Stimulated activated effector memory CD8-positive, alpha-beta T cell treated with anti-CD3 and anti-CD28 coated beads, Interleukin-12 subunit alpha, Interleukin-12 subunit beta, amount 100 ng/mL, for 72 hours (primary cell): ENCODE measurements around the gene GYS2.
"Not testable (repeated sequence)": the region's sequence is repeated elsewhere in the genome, so short reads cannot be mapped to it uniquely, and the experiment has no call there.

Source experiments
- ATAC-seq: fragments of 150-1000 bp; cut with Tn5 transposase; 2 replicates; pipeline ENCODE4 v1.10.0; 2021
- DNase-seq, 2 donors: peaks; one replicate each; pipeline ENCODE4 v3.0.0; 2021 to 2022; ENCODE audit warnings: low spot score in 2 of 2
- H3K27ac Mint-ChIP-seq: one replicate; pipeline ENCODE4 v1.8.0; 2022; ENCODE audit warnings: mild to moderate bottlenecking, mixed read lengths
- H3K36me3 Mint-ChIP-seq: one replicate; pipeline ENCODE4 v1.8.0; 2022; ENCODE audit warnings: mild to moderate bottlenecking, mixed read lengths
- H3K4me1 Mint-ChIP-seq: one replicate; pipeline ENCODE4 v1.8.0; 2022; ENCODE audit warnings: mixed read lengths
- H3K4me3 Mint-ChIP-seq: one replicate; pipeline ENCODE4 v1.8.0; 2022; ENCODE audit warnings: mild to moderate bottlenecking, mixed read lengths
- H3K9me3 Mint-ChIP-seq: one replicate; pipeline ENCODE4 v1.8.0; 2022; ENCODE audit warnings: mixed read lengths

Gene GYS2

DNA sequence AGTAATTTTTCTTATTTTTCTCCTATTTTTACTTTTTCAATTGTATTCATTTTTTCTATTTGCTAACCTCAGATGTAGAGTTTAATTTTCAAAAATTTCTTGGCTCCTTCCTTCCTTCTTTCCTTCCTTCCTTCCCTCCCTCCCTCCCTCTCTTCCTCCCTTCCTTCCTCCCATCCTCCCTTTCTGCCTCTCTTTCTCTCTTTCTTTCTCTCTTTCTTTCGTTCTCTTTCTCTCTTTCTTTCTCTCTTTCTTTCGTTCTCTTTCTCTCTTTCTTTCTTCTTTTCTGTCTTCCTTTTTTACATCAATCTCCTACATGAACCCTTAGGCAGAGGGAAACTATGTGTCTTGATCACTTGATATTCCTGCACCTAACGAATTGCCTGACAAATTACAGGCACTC is 12.4 kb upstream of the GYS2 start:
- no peaks in the 10 kb centered on the region for H3K9me3 Mint-ChIP-seq
- H3K4me1 Mint-ChIP-seq: peaks cover 20% of the 10 kb centered on the region
- H3K27ac Mint-ChIP-seq: no peak overlapping the region
- H3K36me3 Mint-ChIP-seq: no peaks in the 10 kb centered on the region
- no peak overlapping the region for H3K4me3 Mint-ChIP-seq
- ATAC-seq: no peak
- no peak for DNase-seq

DNA sequence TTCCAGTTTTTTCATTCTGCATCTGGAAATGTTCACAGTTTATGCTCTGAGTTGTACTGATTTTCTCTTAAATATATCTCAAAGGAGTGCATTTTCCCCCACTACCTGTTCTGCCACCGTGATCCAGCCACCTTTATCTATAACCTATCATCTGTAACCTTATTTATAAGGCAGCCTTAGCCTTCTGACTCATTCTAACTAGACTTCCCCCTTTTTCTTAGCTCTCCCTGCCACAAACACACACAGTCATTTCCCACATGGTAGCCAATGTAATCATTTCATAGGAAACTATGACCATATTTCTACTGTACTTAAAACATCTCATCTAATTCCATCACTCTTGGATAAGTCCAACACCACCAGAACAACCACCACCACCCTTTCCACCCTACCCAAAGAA is 10.8 kb upstream of the GYS2 start:
- no peak for DNase-seq
- no peak overlapping the region for H3K27ac Mint-ChIP-seq
- H3K4me1 Mint-ChIP-seq: peaks cover 20% of the 10 kb centered on the region
- no peak overlapping the region for H3K4me3 Mint-ChIP-seq
- ATAC-seq: peak; percentile 97
- no peaks in the 10 kb centered on the region for H3K9me3 Mint-ChIP-seq
- H3K36me3 Mint-ChIP-seq: no peaks in the 10 kb centered on the region

GRCh38 chr12:21614506-21614905 is 9.9 kb upstream of the GYS2 start:
- Mint-ChIP-seq H3K9me3 (no peaks in the 10 kb centered on the region), H3K36me3 (no peaks in the 10 kb centered on the region), H3K4me1 (peaks cover 20% of the 10 kb centered on the region), H3K27ac (no peak overlapping the region), H3K4me3 (no peak overlapping the region)
- no peak for ATAC-seq
- no peak for DNase-seq

- H3K9me3 Mint-ChIP-seq: no peaks in the 10 kb centered on the region
- no peak for ATAC-seq
- H3K36me3 Mint-ChIP-seq: no peaks in the 10 kb centered on the region
- H3K27ac Mint-ChIP-seq: no peak overlapping the region
- peaks cover 20% of the 10 kb centered on the region for H3K4me1 Mint-ChIP-seq
- DNase-seq: no peak
- H3K4me3 Mint-ChIP-seq: no peak overlapping the region
Observed at GRCh38 chr12:21613931-21614330, 9.3 kb upstream of the GYS2 start.

GRCh38 chr12:21608196-21608595 is 3.5 kb upstream of the GYS2 start:
- Mint-ChIP-seq H3K4me3 (no peak overlapping the region), H3K9me3 (no peaks in the 10 kb centered on the region), H3K36me3 (no peaks in the 10 kb centered on the region), H3K4me1 (no peaks in the 10 kb centered on the region), H3K27ac (no peak overlapping the region)
- ATAC-seq (no peak), DNase-seq (no peak)

GRCh38 chr12:21607701-21608100 is 3.1 kb upstream of the GYS2 start:
- H3K4me1 Mint-ChIP-seq: no peaks in the 10 kb centered on the region
- H3K9me3 Mint-ChIP-seq: no peaks in the 10 kb centered on the region
- no peak overlapping the region for H3K4me3 Mint-ChIP-seq
- ATAC-seq: no peak
- no peak for DNase-seq
- H3K36me3 Mint-ChIP-seq: no peaks in the 10 kb centered on the region
- H3K27ac Mint-ChIP-seq: no peak overlapping the region

DNA sequence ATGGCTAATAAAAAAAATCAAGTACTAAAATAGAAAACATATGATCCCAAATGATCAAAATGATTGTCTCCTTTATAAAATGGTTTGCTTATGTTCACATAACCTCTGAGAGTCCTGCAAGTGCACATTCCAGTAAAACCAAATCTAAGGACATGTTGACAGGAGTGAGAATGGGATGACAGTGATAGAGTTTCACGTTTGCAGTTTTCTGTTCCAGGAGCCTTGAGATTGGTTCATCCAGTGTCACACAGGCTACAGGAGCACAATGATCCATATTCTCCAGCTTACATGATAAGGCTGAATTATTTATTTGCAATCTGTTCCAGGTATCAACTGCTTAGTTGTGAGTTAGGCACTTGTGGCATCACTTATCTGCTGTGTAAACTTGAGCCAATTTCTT is 1.5 kb upstream of the GYS2 start:
- no peaks in the 10 kb centered on the region for H3K9me3 Mint-ChIP-seq
- H3K36me3 Mint-ChIP-seq: no peaks in the 10 kb centered on the region
- ATAC-seq: no peak
- DNase-seq: no peak
- H3K27ac Mint-ChIP-seq: no peak overlapping the region
- H3K4me1 Mint-ChIP-seq: no peaks in the 10 kb centered on the region
- H3K4me3 Mint-ChIP-seq: no peak overlapping the region

- no peaks in the 10 kb centered on the region for H3K36me3 Mint-ChIP-seq
- ATAC-seq (no peak), DNase-seq (no peak)
- H3K4me1 Mint-ChIP-seq: no peaks in the 10 kb centered on the region
- H3K9me3 Mint-ChIP-seq: no peaks in the 10 kb centered on the region
- no peak overlapping the region for H3K27ac Mint-ChIP-seq
- no peak overlapping the region for H3K4me3 Mint-ChIP-seq
Observed at GRCh38 chr12:21602774-21603173, 1.9 kb downstream of the GYS2 start.

GRCh38 chr12:21600196-21600595 is 4.5 kb downstream of the GYS2 start:
- Mint-ChIP-seq H3K36me3 (no peaks in the 10 kb centered on the region), H3K4me1 (no peaks in the 10 kb centered on the region), H3K9me3 (no peaks in the 10 kb centered on the region), H3K27ac (no peak overlapping the region), H3K4me3 (no peak overlapping the region)
- ATAC-seq (no peak), DNase-seq (no peak)

GRCh38 chr12:21599143-21599999 is 5.3 kb downstream of the GYS2 start:
- H3K4me3 Mint-ChIP-seq: no peak overlapping the region
- H3K36me3 Mint-ChIP-seq: no peaks in the 10 kb centered on the region
- H3K4me1 Mint-ChIP-seq: no peaks in the 10 kb centered on the region
- DNase-seq (no peak), ATAC-seq (no peak)
- H3K9me3 Mint-ChIP-seq: no peaks in the 10 kb centered on the region
- no peak overlapping the region for H3K27ac Mint-ChIP-seq

GRCh38 chr12:21598651-21599050 is 6.0 kb downstream of the GYS2 start:
- Mint-ChIP-seq H3K4me3 (no peak overlapping the region), H3K9me3 (no peaks in the 10 kb centered on the region), H3K4me1 (no peaks in the 10 kb centered on the region), H3K27ac (no peak overlapping the region), H3K36me3 (no peaks in the 10 kb centered on the region)
- ATAC-seq: no peak
- no peak for DNase-seq

DNA sequence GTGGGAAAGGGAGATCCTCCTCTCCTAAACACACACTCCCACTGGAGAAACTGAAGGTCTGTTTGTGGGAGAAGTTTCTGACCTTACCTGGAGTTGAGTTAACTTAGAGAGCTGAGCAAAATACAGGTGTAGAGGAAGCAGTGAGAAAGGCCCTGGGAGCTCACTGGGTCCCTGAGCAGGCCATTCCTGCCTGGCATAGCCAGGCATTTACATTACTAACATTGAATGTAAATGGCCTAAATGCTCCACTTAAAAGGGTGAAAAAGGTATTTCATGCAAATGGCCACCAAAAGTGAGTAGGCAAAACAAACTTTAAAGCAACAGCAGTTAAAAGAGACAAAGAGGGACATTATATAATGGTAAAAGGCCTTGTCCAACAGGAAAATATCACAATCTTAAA is 9.3 kb downstream of the GYS2 start:
- not testable (repeated sequence) for ATAC-seq, H3K4me1 Mint-ChIP-seq, H3K27ac Mint-ChIP-seq, DNase-seq, H3K36me3 Mint-ChIP-seq, H3K4me3 Mint-ChIP-seq
- peaks cover 14% of the 10 kb centered on the region for H3K9me3 Mint-ChIP-seq

DNA sequence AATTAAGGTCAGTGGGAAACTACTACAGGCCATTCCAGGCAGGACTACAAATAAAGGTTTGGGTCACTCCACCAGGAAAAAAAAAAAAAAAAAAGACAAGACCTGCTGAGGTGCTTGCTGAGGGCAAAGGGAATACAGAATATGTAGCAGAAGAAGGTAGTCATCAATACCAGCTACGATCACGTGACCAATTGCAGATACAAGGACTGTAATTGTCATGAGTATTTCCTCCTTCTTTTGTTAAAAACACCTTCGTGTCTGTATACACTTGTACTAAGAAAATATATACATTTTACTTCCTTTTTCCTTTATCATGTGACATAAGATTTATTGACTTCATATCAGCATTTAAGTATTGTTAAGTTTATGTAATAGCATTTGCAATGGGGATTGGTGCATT is 19.2 kb downstream of the GYS2 start:
- H3K9me3 Mint-ChIP-seq: no peaks in the 10 kb centered on the region

GRCh38 chr12:21584403-21585182 is 20.1 kb downstream of the GYS2 start:
- H3K9me3 Mint-ChIP-seq, H3K4me1 Mint-ChIP-seq, H3K27ac Mint-ChIP-seq, H3K36me3 Mint-ChIP-seq, H3K4me3 Mint-ChIP-seq, ATAC-seq, DNase-seq: not testable (repeated sequence)

More for the DNA sequence above, 19.2 kb downstream of the GYS2 start:
- Mint-ChIP-seq H3K4me1 (no peaks in the 10 kb centered on the region), H3K36me3 (no peaks in the 10 kb centered on the region), H3K27ac (no peak overlapping the region), H3K4me3 (no peak overlapping the region)
- ATAC-seq (no peak), DNase-seq (no peak)

GRCh38 chr12:21583587-21583986 is 21.1 kb downstream of the GYS2 start:
- no peaks in the 10 kb centered on the region for H3K36me3 Mint-ChIP-seq
- H3K4me3 Mint-ChIP-seq: no peak overlapping the region
- no peaks in the 10 kb centered on the region for H3K9me3 Mint-ChIP-seq
- ATAC-seq: no peak
- no peaks in the 10 kb centered on the region for H3K4me1 Mint-ChIP-seq
- H3K27ac Mint-ChIP-seq: no peak overlapping the region
- DNase-seq: no peak
